Neuronal stem cell (in vitro differentiated cells): ENCODE measurements around the gene SERPINB5.

ENCODE experiments used
- DNase-seq: peaks from one replicate; pipeline ENCODE4 v3.0.0-alpha.2; 2013; ENCODE audit warnings: low spot score
- H2AFZ ChIP-seq: one replicate; pipeline ENCODE4 v1.6.1; 2013; ENCODE audit warnings: mild to moderate bottlenecking, low read length, inconsistent platforms
- H2AK5ac ChIP-seq: 2 replicates; pipeline ENCODE4 v1.6.1; 2013; ENCODE audit warnings: low read depth, mild to moderate bottlenecking, inconsistent platforms, low read length, moderate library complexity, mixed read lengths
- H2BK120ac ChIP-seq: 2 replicates; pipeline ENCODE4 v1.6.1; 2013; ENCODE audit warnings: low read depth, mild to moderate bottlenecking, inconsistent platforms, low read length, moderate library complexity, mixed read lengths
- H2BK12ac ChIP-seq: one replicate; pipeline ENCODE4 v1.6.1; 2013; ENCODE audit warnings: low read length, inconsistent platforms
- H2BK15ac ChIP-seq: 2 replicates; pipeline ENCODE4 v1.6.1; 2013; ENCODE audit warnings: mild to moderate bottlenecking, low read length, inconsistent platforms, mixed read lengths
- H2BK5ac ChIP-seq: one replicate; pipeline ENCODE4 v1.6.1; 2013; ENCODE audit warnings: inconsistent platforms, mild to moderate bottlenecking, low read length, moderate library complexity
- H3K14ac ChIP-seq: one replicate; pipeline ENCODE4 v1.6.1; 2013; ENCODE audit warnings: low read length, inconsistent platforms
- H3K18ac ChIP-seq: 2 replicates; pipeline ENCODE4 v1.6.1; 2013; ENCODE audit warnings: low read length, inconsistent platforms
- H3K23ac ChIP-seq: 2 replicates; pipeline ENCODE4 v1.6.1; 2013; ENCODE audit warnings: low read depth, mild to moderate bottlenecking, mixed read lengths, low read length, inconsistent platforms; ENCODE audit not compliant: poor library complexity
- H3K27ac ChIP-seq: replicated peaks from 3 replicates; pipeline ENCODE4 v1.5.1; 2013; ENCODE audit warnings: low read length, inconsistent platforms
- H3K27me3 ChIP-seq, 3 experiments: 2 replicates each; pipeline ENCODE4 v1.6.1; 2013; ENCODE audit warnings: low read length in 3 of 3, mild to moderate bottlenecking in 2 of 3, inconsistent platforms in 1 of 3, low read depth in 1 of 3, mixed read lengths in 1 of 3, moderate library complexity in 1 of 3; ENCODE audit not compliant: control insufficient read depth in 3 of 3, insufficient read depth in 3 of 3
- H3K36me3 ChIP-seq, 2 donors: replicated peaks in 1 of 2; 2 replicates each; pipeline ENCODE4 v1.6.1; 2013; ENCODE audit warnings: low read length in 2 of 2; ENCODE audit not compliant: control insufficient read depth in 2 of 2, insufficient read depth in 2 of 2
- H3K4ac ChIP-seq: 2 replicates; pipeline ENCODE4 v1.6.1; 2013; ENCODE audit warnings: inconsistent platforms, mild to moderate bottlenecking, low read length, moderate library complexity
- H3K4me1 ChIP-seq, 2 donors: 1 replicate in 1 of 2; 2 replicates in 1 of 2; pipeline ENCODE4 v1.6.1; 2013; ENCODE audit warnings: low read length in 2 of 2, low read depth in 1 of 2; ENCODE audit not compliant: control insufficient read depth in 2 of 2, insufficient read depth in 1 of 2
- H3K4me2 ChIP-seq: one replicate; pipeline ENCODE4 v1.6.1; 2013; ENCODE audit warnings: mild to moderate bottlenecking, low read length, inconsistent platforms; ENCODE audit not compliant: insufficient read depth, poor library complexity, severe bottlenecking
- H3K4me3 ChIP-seq, 2 donors: 2 replicates each; pipeline ENCODE4 v1.5.1; 2013; ENCODE audit warnings: low read length in 2 of 2, mild to moderate bottlenecking in 2 of 2, inconsistent platforms in 1 of 2, moderate library complexity in 1 of 2
- H3K79me1 ChIP-seq: one replicate; pipeline ENCODE4 v1.6.1; 2013; ENCODE audit warnings: low read depth, mild to moderate bottlenecking, inconsistent platforms, low read length, moderate library complexity
- H3K9ac ChIP-seq: one replicate; pipeline ENCODE4 v1.6.1; 2013; ENCODE audit warnings: mild to moderate bottlenecking, low read depth, low read length, inconsistent platforms; ENCODE audit not compliant: poor library complexity
- H3K9me3 ChIP-seq, 2 donors: replicated peaks in 1 of 2; 2 replicates each; pipeline versions ENCODE3 to v1.6.1; 2013; ENCODE audit warnings: low read length in 2 of 2, mild to moderate bottlenecking in 2 of 2, inconsistent platforms in 1 of 2, low read depth in 1 of 2, mixed read lengths in 1 of 2, moderate library complexity in 1 of 2; ENCODE audit not compliant: control insufficient read depth in 2 of 2, insufficient read depth in 1 of 2
- H4K8ac ChIP-seq: one replicate; pipeline ENCODE4 v1.6.1; 2013; ENCODE audit warnings: low read depth, mild to moderate bottlenecking, inconsistent platforms, low read length, moderate library complexity
- H4K91ac ChIP-seq: one replicate; pipeline ENCODE4 v1.6.1; 2013; ENCODE audit warnings: low read length, low read depth, mild to moderate bottlenecking, inconsistent platforms; ENCODE audit not compliant: poor library complexity
- WGBS, 2 donors: extraction: QIAGEN DNeasy Blood & Tissue Kit; methylation state at CpG; one replicate each; pipeline ENCODE4 v1.1.7; 2013; ENCODE audit warnings: missing lambda C conversion rate in 2 of 2, mixed read lengths in 1 of 2; ENCODE audit not compliant: insufficient read length in 2 of 2, insufficient replicate concordance in 1 of 2; ENCODE audit errors: extremely low coverage in 2 of 2; 5-methylcytosine and 5-hydroxymethylcytosine counted together

Gene SERPINB5

DNA sequence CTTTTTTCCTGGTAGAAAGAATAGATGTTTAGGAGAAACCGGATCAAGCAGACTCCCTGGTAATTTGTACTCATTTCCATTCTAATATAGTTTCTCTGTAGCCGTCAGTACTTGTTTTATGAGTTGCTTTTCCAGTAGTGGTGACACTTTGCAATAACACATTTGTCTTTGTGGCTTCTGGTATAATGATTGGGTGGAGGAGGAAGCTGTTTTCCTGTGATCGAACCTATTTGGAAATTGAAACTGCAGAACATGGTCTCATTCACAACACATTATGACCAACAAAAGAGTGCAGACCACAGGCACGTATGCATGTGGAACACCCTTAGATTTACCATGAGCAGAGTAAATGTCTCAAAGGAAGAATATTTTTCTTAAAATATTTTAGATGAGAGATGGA lies 57.9 kb downstream of the SERPINB5 start:
- no peak overlapping the region for H3K4me3 ChIP-seq
- no peak overlapping the region for H2AK5ac ChIP-seq
- H4K8ac ChIP-seq: no peak overlapping the region
- no peak overlapping the region for H3K4ac ChIP-seq
- H2BK15ac ChIP-seq: no peak overlapping the region
- no peaks in the 10 kb centered on the region for H3K79me1 ChIP-seq
- H2BK12ac ChIP-seq: no peak overlapping the region
- H3K27ac ChIP-seq: no peak overlapping the region
- no peak overlapping the region for H3K23ac ChIP-seq
- no peak overlapping the region for H2BK5ac ChIP-seq
- no peak overlapping the region for H3K18ac ChIP-seq
- H3K9me3 ChIP-seq: peaks cover 3 to 6% of the 10 kb centered on the region in 2 donors
- no peak overlapping the region for H2BK120ac ChIP-seq
- H3K27me3 ChIP-seq: no peaks in the 10 kb centered on the region
- H3K9ac ChIP-seq: no peak overlapping the region
- H3K4me2 ChIP-seq: no peak overlapping the region
- no peaks in the 10 kb centered on the region for H3K36me3 ChIP-seq
- H3K14ac ChIP-seq: no peak overlapping the region
- peak overlapping the region; percentile 66 for H2AFZ ChIP-seq
- no CpG with 5 or more reads among the region's 4 CpGs for WGBS, 2 donors
- no peak overlapping the region for H4K91ac ChIP-seq
- H3K4me1 ChIP-seq: peaks cover 1 to 7% of the 10 kb centered on the region in 2 donors
- no peak for DNase-seq

DNA sequence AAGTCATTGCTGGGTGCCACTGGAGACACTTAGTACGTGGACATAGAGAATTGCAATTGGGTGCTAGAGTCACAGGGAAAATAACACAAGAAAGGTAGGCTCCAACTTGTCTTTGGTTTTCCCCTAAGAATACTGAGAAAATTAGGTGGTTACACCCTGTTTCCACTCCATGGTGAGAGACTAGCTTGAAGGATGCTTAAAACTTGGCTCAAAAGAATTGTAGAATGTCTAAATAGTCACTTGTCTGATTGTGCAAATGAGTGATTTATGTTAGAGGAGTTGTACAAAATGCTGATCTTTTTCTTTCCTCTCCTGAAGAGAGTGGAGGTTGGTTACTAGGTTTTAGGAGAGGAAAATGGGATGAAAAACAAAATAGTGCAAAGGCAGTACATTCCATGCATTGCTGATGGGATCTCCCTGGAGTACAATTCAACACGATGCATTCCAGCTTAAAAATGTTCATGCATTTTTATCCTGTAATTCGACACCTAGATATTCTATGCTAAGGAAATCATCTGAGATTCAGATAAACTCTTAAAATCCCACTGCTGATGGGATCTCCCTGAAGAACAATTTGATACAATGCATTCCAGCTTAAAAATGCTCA lies 63.2 kb downstream of the SERPINB5 start:
- Histone ChIP-seq H2BK15ac (no peak overlapping the region), H4K91ac (no peak overlapping the region), H3K27me3 (no peaks in the 10 kb centered on the region), H2BK5ac (no peak overlapping the region), H2AFZ (peak overlapping the region; percentile 4), H3K4me1 (peaks cover 4 to 20% of the 10 kb centered on the region in 2 donors), H3K4ac (no peak overlapping the region), H2AK5ac (no peak overlapping the region), H3K23ac (no peak overlapping the region), H3K27ac (peak overlapping the region; percentile 53), H3K4me2 (no peak overlapping the region), H3K4me3 (no peak overlapping the region), H3K9me3 (peaks cover 3 to 6% of the 10 kb centered on the region in 2 donors), H3K79me1 (no peaks in the 10 kb centered on the region), H2BK120ac (no peak overlapping the region), H3K36me3 (no peaks in the 10 kb centered on the region), H3K9ac (no peak overlapping the region), H3K18ac (no peak overlapping the region), H3K14ac (no peak overlapping the region), H4K8ac (no peak overlapping the region), H2BK12ac (no peak overlapping the region)
- DNase-seq: peak; percentile 30
- WGBS, 2 donors: no CpG with 5 or more reads among the region's 3 CpGs

DNA sequence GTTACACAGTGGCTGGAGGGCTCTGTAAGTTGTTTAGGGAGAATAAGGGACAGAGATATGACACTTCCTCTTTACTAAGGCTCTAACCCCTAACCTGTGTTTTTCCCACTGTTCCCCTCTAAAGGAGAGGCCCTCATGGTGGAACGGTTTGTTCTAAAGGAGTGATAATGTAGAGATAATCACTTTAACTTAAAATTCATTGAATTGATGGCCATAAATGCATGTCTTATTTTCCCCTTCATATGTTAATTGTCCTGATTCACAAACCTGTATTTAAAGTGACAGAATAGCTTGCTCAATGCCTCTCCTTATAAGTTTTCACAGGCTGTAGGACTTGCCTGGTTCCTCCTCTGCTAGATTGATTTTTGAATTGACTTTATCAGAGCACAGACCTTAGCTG lies 65.3 kb downstream of the SERPINB5 start, which contains the start of gene SERPINB12:
Gene SERPINB12 (plus strand): TSS at position 301 of the 400 bp plus-strand sequence. CDS start 13,791 bp downstream, outside the sequence.
- H4K91ac ChIP-seq: no peak within 1 kb of the TSS
- H3K27me3 ChIP-seq: no peaks in the 10 kb centered on the region
- H2AFZ ChIP-seq: peak within 1 kb of the TSS; percentile 50
- H3K79me1 ChIP-seq: no peaks in the 10 kb centered on the region
- H3K36me3 ChIP-seq: no peaks in the 10 kb centered on the region
- H2BK5ac ChIP-seq: no peak within 1 kb of the TSS
- no peak within 1 kb of the TSS for H3K4me3 ChIP-seq
- no peak within 1 kb of the TSS for H2BK15ac ChIP-seq
- H3K14ac ChIP-seq: no peak within 1 kb of the TSS
- H3K9me3 ChIP-seq: peaks cover 2 to 6% of the 10 kb centered on the region in 2 donors
- no peak within 1 kb of the TSS for H2AK5ac ChIP-seq
- no peak within 1 kb of the TSS for H3K9ac ChIP-seq
- no CpG with 5 or more reads among the region's 1 CpG for WGBS, 2 donors
- no peak within 1 kb of the TSS for H3K27ac ChIP-seq
- no peak within 1 kb of the TSS for H3K18ac ChIP-seq
- H2BK120ac ChIP-seq: no peak within 1 kb of the TSS
- DNase-seq: no peak
- no peak within 1 kb of the TSS for H3K4ac ChIP-seq
- no peak within 1 kb of the TSS for H4K8ac ChIP-seq
- H3K4me1 ChIP-seq: peaks cover 4 to 22% of the 10 kb centered on the region in 2 donors
- no peak within 1 kb of the TSS for H2BK12ac ChIP-seq
- no peak within 1 kb of the TSS for H3K23ac ChIP-seq
- no peak within 1 kb of the TSS for H3K4me2 ChIP-seq

DNA sequence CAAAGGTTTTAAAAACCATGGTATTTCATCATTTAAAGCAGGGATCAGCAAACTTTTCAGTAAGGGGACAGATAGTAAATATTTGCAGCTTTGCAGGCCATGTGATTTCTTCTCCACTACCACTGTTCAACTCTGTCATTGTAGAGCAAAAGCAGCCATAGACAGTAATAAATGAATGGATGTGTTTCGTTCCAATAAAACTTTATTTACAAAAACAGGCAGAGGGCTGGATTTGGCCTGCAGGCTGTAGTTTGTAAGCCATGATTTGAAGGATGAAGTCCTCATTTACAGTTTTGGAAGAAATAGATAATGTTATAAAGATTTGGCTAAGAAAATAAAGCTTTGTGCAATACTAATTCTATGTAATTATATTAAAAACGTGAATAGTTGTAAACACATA lies 67.3 kb downstream of the SERPINB5 start:
- Histone ChIP-seq H3K9ac (no peak overlapping the region), H3K4ac (no peak overlapping the region), H3K23ac (no peak overlapping the region), H4K91ac (no peak overlapping the region), H4K8ac (no peak overlapping the region), H3K14ac (no peak overlapping the region), H3K9me3 (no peaks in the 10 kb centered on the region), H3K4me2 (no peak overlapping the region), H3K79me1 (no peaks in the 10 kb centered on the region), H3K27me3 (no peaks in the 10 kb centered on the region), H2AFZ (peak overlapping the region; percentile 36), H3K27ac (no peak overlapping the region), H2AK5ac (no peak overlapping the region), H3K36me3 (no peaks in the 10 kb centered on the region), H3K18ac (no peak overlapping the region), H2BK15ac (no peak overlapping the region), H3K4me1 (peaks cover 4 to 20% of the 10 kb centered on the region in 2 donors), H2BK120ac (no peak overlapping the region), H3K4me3 (no peak overlapping the region), H2BK5ac (no peak overlapping the region), H2BK12ac (no peak overlapping the region)
- no peak for DNase-seq
- no CpG with 5 or more reads among the region's 2 CpGs for WGBS, 2 donors
